IPS-18c (cell line): ENCODE data around the gene PLA2G2F.

ENCODE experiments used
- H3K4me3 ChIP-seq: 2 replicates; pipeline ENCODE4 v1.7.0; 2013; ENCODE audit warnings: low read depth, mild to moderate bottlenecking, low read length, moderate library complexity; ENCODE audit not compliant: insufficient read depth
- H3K9me3 ChIP-seq: one replicate; pipeline ENCODE4 v1.6.1; 2013; ENCODE audit warnings: mild to moderate bottlenecking, low read length, moderate library complexity; ENCODE audit not compliant: control insufficient read depth, insufficient read depth

PLA2G2F gene

DNA sequence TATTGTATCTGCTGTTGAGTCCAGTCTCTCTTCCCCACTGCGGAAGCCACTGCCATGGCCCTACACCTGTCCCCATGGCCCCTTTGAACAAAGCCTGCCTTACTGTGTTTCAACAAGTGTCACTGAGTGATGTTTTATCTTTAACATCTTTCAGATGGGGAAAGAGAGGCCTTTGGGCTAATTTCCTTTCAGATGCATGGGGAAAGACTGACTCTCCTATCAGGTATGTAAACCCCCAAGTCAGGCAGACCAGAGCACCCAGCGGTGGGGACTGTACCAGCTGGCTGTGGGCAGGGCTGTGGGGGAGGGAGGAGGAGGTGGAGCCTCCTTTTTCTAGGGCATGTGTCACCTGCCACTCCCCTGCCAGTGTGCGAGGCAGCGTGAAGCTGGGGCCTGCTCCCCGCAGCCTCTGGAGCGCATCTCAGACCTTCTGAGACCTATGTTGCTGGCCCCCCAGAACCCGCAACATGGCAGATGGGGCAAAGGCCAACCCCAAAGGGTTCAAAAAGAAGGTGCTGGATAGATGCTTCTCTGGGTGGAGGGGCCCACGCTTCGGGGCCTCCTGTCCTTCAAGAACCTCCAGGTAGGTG is at the start of gene PLA2G2F:
Gene PLA2G2F, plus strand, starts transcription at position 363 of the 590 bp plus-strand sequence. Its CDS starts 105 bp downstream, at position 468.
- Histone ChIP-seq H3K9me3 (peaks cover 6% of the 10 kb centered on the region), H3K4me3 (no peak within 1 kb of the TSS)

GRCh38 chr1:20089328-20090077 is 49.6 kb upstream of the PLA2G2F start:
- H3K9me3 ChIP-seq = no peaks in the 10 kb centered on the region
- H3K4me3 ChIP-seq = no peak overlapping the region

GRCh38 chr1:20090119-20090518 is 49.0 kb upstream of the PLA2G2F start:
- Histone ChIP-seq H3K4me3 (no peak overlapping the region), H3K9me3 (no peaks in the 10 kb centered on the region)

GRCh38 chr1:20090641-20091040 is 48.5 kb upstream of the PLA2G2F start:
- Histone ChIP-seq H3K9me3 (no peaks in the 10 kb centered on the region), H3K4me3 (no peak overlapping the region)

- H3K9me3 ChIP-seq = peaks cover 7% of the 10 kb centered on the region
Observed at GRCh38 chr1:20093303-20093702, 45.8 kb upstream of the PLA2G2F start.

GRCh38 chr1:20093940-20094391 is 45.2 kb upstream of the PLA2G2F start:
- Histone ChIP-seq H3K9me3 (peaks cover 7% of the 10 kb centered on the region), H3K4me3 (no peak overlapping the region)

More at GRCh38 chr1:20093303-20093702, 45.8 kb upstream of the PLA2G2F start:
- H3K4me3 ChIP-seq = no peak overlapping the region

DNA sequence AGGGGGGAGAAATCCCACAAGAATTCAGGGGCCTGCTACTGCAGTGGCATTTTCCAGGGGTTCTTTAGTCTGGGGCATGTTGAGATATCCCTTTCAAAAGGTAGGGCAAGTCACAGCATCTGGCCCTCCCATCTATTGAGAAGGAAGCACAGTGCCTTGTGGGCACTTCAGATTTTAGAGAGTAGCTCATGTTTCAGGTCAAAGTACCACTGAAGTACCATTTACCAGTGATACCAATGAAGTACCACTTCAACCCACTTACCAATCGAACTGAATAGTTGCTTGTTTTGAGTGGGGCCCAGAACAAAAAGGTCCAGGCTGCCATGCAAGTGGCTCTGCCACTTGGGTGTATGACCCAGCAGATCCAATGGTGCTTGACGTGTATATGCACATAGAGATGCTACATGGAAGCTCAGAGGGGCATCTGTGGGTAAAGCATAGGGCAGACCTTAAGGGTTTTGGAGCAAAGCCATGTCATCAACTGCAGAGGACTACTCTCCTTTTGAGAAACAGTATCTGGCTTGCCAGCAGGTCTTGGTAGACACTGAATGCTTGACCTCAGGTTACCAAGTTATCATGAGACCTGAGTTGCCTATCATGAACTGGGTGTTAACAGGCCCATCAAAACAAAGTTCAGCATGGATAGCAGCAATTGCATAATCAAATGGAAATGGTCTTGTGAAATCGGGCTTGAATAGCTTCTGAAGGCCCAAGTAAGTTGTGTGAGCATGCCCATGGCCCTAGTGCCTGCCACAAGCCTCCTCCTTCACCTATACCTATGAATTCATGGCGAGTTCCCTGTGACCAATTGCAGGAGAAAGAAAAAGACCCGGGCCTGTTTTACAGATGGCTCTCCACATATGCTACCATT is 43.3 kb upstream of the PLA2G2F start:
- no peak overlapping the region; the same call in 1 of the 2 replicates for H3K4me3 ChIP-seq
- H3K9me3 ChIP-seq = peaks cover 7% of the 10 kb centered on the region

DNA sequence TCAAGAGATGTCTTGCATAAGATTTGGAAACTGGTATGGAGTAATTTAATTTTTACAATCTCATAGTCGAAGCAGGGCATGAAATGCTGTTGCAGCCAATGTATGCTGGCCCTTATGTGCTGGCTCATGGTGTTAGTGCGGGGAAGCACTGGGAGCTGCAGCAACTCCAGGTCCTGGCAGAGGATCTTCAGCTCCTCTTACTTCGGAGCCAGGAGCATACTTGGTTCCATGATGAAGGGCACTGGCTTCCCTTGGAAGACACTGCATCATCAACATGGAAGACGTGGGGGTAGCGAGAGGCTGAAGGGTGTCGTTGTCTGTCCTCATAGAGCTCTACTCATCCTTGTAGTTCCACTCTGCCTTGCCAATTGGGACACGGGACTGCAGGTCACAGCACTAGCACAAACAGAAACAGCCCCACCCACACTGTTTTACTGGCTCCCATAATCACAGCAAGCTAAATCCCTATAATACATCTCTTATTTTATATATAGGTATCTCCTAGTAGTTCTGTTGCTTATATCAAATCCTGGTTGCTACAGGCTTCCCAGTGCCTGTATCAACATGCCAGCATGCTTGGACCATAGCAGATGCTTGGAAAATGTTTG is 42.2 kb upstream of the PLA2G2F start:
- Histone ChIP-seq H3K4me3 (no peak overlapping the region), H3K9me3 (peaks cover 7% of the 10 kb centered on the region)

- no peak overlapping the region for H3K4me3 ChIP-seq
- H3K9me3 ChIP-seq = peaks cover 7% of the 10 kb centered on the region
Observed at GRCh38 chr1:20099533-20099932, 39.6 kb upstream of the PLA2G2F start.

- H3K4me3 ChIP-seq = no peak overlapping the region
- peaks cover 7% of the 10 kb centered on the region for H3K9me3 ChIP-seq
Observed at GRCh38 chr1:20100632-20101355, 38.3 kb upstream of the PLA2G2F start.

- Histone ChIP-seq H3K4me3 (no peak overlapping the region), H3K9me3 (no peaks in the 10 kb centered on the region)
Observed at GRCh38 chr1:20102875-20103274, 36.2 kb upstream of the PLA2G2F start.

DNA sequence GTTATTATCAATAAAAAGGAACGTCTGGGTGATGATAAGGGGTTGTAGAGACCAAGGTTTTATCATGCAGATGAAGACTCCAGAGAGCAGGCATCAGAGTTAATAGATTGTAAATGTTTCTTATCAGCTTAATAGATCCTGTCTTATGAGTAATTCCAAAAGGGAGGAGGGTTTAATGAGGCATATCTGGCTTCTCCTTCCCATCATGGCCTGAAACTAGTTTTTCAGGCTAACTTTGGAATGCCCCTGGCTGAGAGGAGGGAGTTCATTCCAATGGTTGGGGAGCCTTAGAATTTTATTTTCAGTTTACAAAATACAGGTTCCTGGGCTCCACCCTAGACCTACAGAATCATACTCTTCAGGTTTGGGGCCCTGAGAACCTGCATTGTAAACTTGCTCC is 33.3 kb upstream of the PLA2G2F start:
- no peak overlapping the region for H3K4me3 ChIP-seq
- H3K9me3 ChIP-seq = no peaks in the 10 kb centered on the region

- H3K4me3 ChIP-seq = no peak overlapping the region
- no peaks in the 10 kb centered on the region for H3K9me3 ChIP-seq
Observed at GRCh38 chr1:20107351-20107750, 31.8 kb upstream of the PLA2G2F start.

DNA sequence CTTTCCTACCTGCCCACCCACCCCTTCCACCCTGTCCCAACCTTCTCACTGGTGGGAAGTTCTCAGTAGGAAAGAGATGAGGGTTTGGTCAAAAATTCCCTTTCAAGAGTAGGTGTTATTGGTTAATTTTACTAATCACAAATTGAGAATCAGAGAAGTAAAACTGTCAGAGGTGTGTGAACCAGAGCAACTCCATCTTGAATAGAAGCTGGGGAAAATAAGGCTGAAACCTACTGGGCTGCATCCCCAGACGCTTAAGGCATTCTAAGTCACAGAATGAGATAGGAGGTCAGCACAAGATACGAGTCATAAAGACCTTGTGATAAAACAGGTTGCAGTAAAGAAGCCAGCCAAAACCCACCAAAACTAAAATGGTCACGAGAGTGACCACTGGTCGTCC is 31.3 kb upstream of the PLA2G2F start:
- H3K9me3 ChIP-seq = no peaks in the 10 kb centered on the region
- no peak overlapping the region for H3K4me3 ChIP-seq

DNA sequence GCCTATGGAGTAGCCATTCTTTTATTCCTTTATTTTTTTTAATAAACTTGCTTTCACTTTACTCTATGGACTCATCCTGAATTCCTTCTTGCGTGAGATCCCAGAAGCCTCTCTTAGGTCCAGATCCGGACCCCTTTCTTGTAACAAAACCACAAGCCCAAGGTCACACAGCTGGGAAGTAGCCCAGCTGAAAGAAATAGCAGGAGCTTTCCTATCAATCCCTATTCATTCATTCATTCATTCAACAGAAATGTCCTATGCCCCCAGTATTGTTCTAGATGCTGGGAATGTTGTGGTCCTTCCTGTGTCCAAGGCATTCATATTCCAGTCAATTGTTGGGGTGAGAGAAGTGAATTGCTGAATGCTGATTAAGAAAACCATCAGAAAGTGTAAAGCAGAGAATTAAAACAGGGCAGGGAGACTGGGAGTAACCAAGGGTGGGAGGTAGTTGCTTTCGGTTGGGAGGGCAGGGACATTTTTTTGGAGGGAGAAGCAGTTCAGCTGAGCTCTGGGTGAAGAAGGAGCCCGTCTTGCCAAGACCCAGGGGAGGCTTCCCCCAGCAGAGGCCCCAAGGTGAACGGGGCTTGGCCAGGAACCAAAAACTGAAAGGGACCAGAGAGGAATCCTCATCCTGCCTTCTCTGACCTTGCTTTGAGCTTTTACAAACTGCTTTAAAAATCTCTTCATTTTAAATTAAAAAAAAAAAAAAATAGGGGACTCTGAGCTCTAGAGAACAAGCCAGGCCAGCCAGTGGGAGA is 30.6 kb upstream of the PLA2G2F start:
- H3K9me3 ChIP-seq = no peaks in the 10 kb centered on the region
- H3K4me3 ChIP-seq = no peak overlapping the region

DNA sequence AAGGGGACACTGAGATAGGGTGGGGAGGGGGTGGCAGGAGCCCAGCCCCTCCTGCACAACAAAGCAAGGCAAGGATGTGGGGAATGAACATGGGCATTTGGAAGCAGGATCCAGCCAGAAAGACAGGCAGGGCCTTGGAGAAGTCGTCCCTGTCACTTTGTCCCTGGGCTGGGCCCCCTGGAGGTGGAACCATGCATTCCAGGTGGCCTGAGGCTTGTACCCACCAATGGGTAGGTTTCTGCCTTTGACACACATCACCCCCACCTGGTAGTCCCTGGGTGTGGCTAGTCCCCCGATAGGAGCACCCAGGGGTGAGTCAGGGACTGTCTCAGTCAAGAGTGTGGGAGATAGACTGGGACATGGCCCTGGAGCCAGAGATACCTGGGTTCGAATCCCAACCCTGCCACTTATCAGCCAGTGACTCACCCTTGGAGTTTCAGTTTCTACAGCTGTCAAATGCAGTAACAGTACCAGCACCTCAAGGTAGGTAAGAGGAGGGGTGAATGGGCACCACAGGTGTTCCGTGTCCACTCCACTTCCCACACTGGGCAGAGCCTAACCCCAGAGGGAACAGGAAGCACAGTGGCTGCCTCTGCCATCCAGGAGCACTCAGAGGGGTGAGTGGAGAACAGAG is 29.8 kb upstream of the PLA2G2F start:
- Histone ChIP-seq H3K9me3 (no peaks in the 10 kb centered on the region), H3K4me3 (no peak overlapping the region)
